ENCODE data around the gene TAAR9.
"Not testable (repeated sequence)": the region's sequence is repeated elsewhere in the genome, so short reads cannot be mapped to it uniquely, and the experiment has no call there.

The TAAR9 gene

DNA sequence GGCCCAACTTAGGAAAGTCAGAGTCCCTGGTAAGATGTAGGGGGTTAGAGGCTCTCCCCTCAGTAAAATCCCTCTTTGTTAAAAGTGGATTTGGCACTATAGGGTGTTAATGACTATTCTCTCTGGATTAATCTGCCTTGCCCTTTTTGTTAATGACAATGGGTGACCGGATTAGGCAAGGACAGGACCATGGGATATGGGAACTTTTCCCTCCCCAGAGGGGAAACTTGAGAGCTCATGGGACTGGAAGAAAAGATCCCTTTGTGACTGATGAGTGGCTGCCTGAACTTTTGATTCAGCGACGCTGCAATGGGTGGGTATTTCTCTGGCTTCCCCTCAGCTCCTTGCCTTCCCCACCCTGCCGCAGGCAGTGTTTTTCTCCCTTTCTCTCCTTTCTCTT, 12.2 kb upstream of the TAAR9 start:
- Histone ChIP-seq H3K4me1 (ENCODE audit: control insufficient read depth, insufficient read depth, low read length) (no peaks in the 10 kb centered on the region), H3K36me3 (ENCODE audit: control insufficient read depth, insufficient read depth, low read length) (no peaks in the 10 kb centered on the region), H3K4me3 (ENCODE audit: low read length) (no peak overlapping the region), H3K27ac (ENCODE audit: low read depth, low read length) (no peak overlapping the region), H3K9ac (ENCODE audit: low read length) (no peak overlapping the region), H3K27me3 (ENCODE audit: control insufficient read depth, insufficient read depth, low read length) (no peaks in the 10 kb centered on the region)

DNA sequence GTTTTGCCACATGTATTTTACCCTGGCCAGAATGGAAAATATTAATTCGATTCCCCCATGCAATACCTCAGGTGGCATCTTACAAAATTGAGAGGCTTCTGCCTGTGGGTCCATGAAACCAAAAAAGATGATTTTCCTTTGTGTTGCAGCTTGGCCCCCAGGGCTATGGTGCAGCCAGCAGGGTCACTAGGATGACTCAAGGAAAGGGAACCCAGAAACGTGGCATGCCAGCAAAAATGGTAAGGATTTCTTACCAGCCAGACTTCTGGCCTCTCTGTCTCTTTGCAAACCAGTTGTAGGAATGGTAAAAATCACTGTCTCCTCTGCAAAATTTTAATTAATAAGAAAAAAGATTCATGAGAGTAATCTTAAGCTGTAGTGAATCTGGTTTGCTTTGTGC, 11.6 kb upstream of the TAAR9 start:
- Histone ChIP-seq H3K36me3 (ENCODE audit: control insufficient read depth, insufficient read depth, low read length) (no peaks in the 10 kb centered on the region), H3K27me3 (ENCODE audit: control insufficient read depth, insufficient read depth, low read length) (no peaks in the 10 kb centered on the region), H3K4me1 (ENCODE audit: control insufficient read depth, insufficient read depth, low read length) (no peaks in the 10 kb centered on the region), H3K9ac (ENCODE audit: low read length) (no peak overlapping the region), H3K4me3 (ENCODE audit: low read length) (no peak overlapping the region), H3K27ac (ENCODE audit: low read depth, low read length) (no peak overlapping the region)

DNA sequence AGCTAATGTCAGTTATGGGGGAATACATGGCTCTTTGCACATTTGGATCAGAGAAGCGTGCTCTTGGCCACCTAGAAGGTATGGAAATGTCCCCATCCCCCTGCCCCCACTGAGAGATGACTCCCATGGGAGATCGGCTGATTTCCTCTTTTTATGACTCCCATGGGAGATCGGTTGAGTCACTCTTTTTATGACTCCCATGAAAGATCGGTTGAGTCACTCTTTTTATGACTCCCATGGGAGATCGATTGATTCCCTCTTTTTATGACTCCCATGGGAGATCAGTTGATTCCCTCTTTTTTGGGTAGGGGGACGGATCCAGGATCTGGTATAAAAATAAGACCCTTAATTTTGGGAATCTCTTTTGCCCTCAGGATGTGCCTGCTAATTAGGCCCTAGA, 10.3 kb upstream of the TAAR9 start:
- no peaks in the 10 kb centered on the region for H3K36me3 ChIP-seq (ENCODE audit: control insufficient read depth, insufficient read depth, low read length)
- no peak overlapping the region for H3K4me3 ChIP-seq (ENCODE audit: low read length)
- no peak overlapping the region for H3K9ac ChIP-seq (ENCODE audit: low read length)
- H3K27me3 ChIP-seq (ENCODE audit: control insufficient read depth, insufficient read depth, low read length): no peaks in the 10 kb centered on the region
- no peak overlapping the region for H3K27ac ChIP-seq (ENCODE audit: low read depth, low read length)
- no peaks in the 10 kb centered on the region for H3K4me1 ChIP-seq (ENCODE audit: control insufficient read depth, insufficient read depth, low read length)

DNA sequence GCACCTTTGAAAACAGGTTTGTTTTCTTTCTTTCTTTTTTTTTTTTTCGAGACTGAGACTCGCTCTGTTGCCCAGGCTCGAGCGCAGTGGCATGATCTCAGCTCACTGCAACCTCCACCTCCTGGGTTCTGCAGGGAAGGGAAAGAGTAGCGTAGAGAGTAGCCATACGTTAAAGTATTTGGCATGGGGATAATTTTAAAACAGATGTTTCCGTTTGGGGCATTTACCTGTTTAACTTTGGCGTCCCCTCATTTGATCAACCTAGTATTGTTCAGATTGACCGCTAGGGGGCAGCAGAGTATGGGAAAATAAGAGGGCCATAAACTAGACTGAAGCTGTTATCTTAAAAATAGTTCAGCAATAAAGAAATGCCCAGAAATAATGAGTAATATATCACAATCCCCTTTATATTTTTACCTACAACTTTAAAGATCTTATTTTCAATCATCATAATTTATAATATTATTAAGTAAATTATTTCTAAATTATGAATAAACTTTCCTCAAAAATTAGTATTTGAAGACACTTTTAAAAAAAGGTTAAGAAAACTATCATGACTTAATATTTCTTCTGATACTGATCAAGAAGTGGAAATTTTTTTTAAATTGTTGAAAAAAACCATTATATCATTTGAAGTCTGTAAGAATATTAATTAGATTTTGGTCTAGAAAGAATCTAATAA, 7.6 kb upstream of the TAAR9 start:
- H3K4me1 ChIP-seq (ENCODE audit: control insufficient read depth, insufficient read depth, low read length): no peaks in the 10 kb centered on the region
- no peaks in the 10 kb centered on the region for H3K36me3 ChIP-seq (ENCODE audit: control insufficient read depth, insufficient read depth, low read length)
- H3K27ac ChIP-seq (ENCODE audit: low read depth, low read length): no peak overlapping the region
- H3K4me3 ChIP-seq (ENCODE audit: low read length): peak overlapping the region; percentile 14
- H3K27me3 ChIP-seq (ENCODE audit: control insufficient read depth, insufficient read depth, low read length): no peaks in the 10 kb centered on the region
- no peak overlapping the region for H3K9ac ChIP-seq (ENCODE audit: low read length)

DNA sequence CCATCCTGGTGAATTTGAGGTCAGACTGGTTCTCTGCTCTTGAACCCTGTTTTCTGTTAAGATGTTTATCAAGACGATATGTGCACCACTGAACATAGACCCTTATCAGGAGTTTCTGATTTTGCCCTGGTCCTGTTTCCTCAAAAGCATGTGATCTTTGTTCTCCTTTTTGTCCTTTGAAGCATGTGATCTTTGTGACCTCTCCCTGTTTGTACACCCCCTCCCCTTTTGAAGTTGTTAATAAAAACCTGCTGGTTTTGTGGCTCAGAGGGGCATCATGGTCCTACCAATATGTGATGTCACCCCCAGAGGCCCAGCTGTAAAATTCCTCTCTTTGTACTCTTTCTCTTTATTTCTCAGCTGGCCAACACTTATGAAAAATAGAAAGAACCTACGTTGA, 3.5 kb upstream of the TAAR9 start:
- H3K36me3 ChIP-seq (ENCODE audit: control insufficient read depth, insufficient read depth, low read length); H3K9ac ChIP-seq (ENCODE audit: low read length); H3K4me1 ChIP-seq (ENCODE audit: control insufficient read depth, insufficient read depth, low read length); H3K27me3 ChIP-seq (ENCODE audit: control insufficient read depth, insufficient read depth, low read length); H3K27ac ChIP-seq (ENCODE audit: low read depth, low read length); H3K4me3 ChIP-seq (ENCODE audit: low read length): not testable (repeated sequence)

DNA sequence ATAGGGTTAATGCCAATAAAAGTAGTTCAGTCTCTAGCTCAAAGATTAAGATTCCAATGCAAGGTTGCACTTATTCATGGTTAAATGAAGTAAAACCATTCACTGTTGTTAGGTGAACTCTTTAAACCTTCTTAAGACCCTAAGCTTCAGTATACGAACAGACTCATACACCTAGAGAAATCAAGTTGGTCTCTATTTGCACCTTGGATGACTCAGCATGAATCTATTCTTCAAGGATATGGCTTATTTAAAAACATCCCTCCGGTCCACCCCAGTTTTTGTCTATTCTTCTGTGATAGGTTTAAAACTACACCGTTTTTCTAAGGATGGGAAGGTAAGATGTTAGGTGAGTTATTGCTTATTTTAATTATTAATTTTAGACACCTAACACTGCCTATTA, 932 bp upstream of the TAAR9 start:
- H3K9ac ChIP-seq (ENCODE audit: low read length): no peak overlapping the region
- no peak overlapping the region for H3K4me3 ChIP-seq (ENCODE audit: low read length)
- H3K4me1 ChIP-seq (ENCODE audit: control insufficient read depth, insufficient read depth, low read length): no peaks in the 10 kb centered on the region
- no peaks in the 10 kb centered on the region for H3K27me3 ChIP-seq (ENCODE audit: control insufficient read depth, insufficient read depth, low read length)
- no peak overlapping the region for H3K27ac ChIP-seq (ENCODE audit: low read depth, low read length)
- no peaks in the 10 kb centered on the region for H3K36me3 ChIP-seq (ENCODE audit: control insufficient read depth, insufficient read depth, low read length)

DNA sequence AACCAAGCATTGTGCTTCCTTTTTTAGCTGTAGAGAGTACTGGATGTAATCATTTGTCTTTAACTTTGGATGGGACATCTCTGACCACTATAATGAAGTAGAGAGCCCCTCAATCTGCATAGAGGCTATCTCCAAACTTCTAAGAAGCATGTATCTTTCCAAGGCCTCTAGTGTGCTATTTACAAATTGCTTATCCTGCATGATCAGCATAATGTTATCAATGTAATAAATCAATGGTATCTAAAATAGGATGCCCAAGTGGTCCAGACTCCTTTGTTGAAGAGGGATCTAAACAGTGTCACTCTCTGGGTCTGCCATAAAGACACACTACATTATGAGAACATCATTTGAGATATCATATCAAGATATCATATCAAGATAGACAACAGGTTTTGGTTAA, 6.7 kb downstream of the TAAR9 start:
- Histone ChIP-seq H3K4me3 (ENCODE audit: low read length) (no peak overlapping the region), H3K36me3 (ENCODE audit: control insufficient read depth, insufficient read depth, low read length) (no peaks in the 10 kb centered on the region), H3K27ac (ENCODE audit: low read depth, low read length) (no peak overlapping the region), H3K4me1 (ENCODE audit: control insufficient read depth, insufficient read depth, low read length) (no peaks in the 10 kb centered on the region), H3K9ac (ENCODE audit: low read length) (no peak overlapping the region), H3K27me3 (ENCODE audit: control insufficient read depth, insufficient read depth, low read length) (no peaks in the 10 kb centered on the region)

DNA sequence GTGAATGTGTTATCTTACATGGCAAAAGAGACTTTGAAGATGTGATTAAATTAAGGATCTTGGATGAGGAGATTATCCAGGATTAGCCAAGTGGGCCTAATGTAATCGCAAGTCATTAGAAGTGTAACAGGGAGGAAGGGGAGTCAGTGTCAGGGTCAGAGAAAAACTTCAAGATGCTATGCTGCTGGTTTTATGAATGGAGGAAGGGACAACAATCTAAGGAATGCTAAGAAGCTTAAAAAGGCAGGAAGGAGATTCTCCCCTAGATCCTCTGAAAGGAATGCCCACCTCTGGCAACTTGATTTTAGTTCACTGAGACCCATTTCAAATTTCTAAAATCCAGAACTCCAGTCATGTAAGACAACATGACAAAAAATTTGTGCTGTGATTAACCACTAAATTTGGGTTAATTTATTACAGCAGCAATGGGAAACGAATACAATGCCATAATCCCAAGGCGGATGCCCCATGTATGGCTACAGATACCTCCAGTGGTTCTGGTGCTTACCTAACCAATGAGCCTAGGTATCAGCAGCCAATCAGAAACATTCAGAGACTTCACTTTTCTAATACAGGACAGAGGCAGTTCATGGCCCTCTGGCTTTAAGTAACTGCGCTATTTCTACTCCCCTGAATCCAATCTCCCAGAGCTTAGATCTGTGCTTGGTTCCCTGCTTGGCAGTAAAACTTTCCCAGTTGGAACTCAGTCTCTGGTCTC, 10.8 kb downstream of the TAAR9 start:
- H3K9ac ChIP-seq (ENCODE audit: low read length): no peak overlapping the region
- no peaks in the 10 kb centered on the region for H3K4me1 ChIP-seq (ENCODE audit: control insufficient read depth, insufficient read depth, low read length)
- H3K27ac ChIP-seq (ENCODE audit: low read depth, low read length): no peak overlapping the region
- no peaks in the 10 kb centered on the region for H3K36me3 ChIP-seq (ENCODE audit: control insufficient read depth, insufficient read depth, low read length)
- H3K4me3 ChIP-seq (ENCODE audit: low read length): no peak overlapping the region
- H3K27me3 ChIP-seq (ENCODE audit: control insufficient read depth, insufficient read depth, low read length): peaks cover 2% of the 10 kb centered on the region

DNA sequence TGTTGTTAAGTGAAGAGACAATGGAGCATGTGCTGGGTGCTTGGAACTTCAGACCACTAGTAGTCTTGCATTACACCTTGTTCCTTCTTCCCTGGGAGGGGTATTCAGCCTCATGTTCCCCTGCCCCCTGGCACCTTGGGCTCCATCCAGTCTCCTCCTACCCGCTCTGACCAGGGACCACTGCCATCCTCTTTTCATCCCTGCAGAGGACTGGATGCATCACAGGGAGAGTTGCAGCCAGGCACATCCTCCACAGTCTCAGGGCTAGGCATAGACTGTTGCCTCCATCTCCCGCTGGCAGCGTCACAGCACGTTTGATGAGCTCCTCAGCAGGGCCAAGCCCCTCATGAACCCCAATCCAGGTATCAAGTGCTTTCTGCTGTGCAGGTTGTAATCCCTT, 13.1 kb downstream of the TAAR9 start:
- H3K27me3 ChIP-seq (ENCODE audit: control insufficient read depth, insufficient read depth, low read length): peaks cover 3% of the 10 kb centered on the region
- H3K27ac ChIP-seq (ENCODE audit: low read depth, low read length): no peak overlapping the region
- no peak overlapping the region for H3K9ac ChIP-seq (ENCODE audit: low read length)
- H3K36me3 ChIP-seq (ENCODE audit: control insufficient read depth, insufficient read depth, low read length): no peaks in the 10 kb centered on the region
- H3K4me3 ChIP-seq (ENCODE audit: low read length): no peak overlapping the region
- no peaks in the 10 kb centered on the region for H3K4me1 ChIP-seq (ENCODE audit: control insufficient read depth, insufficient read depth, low read length)

DNA sequence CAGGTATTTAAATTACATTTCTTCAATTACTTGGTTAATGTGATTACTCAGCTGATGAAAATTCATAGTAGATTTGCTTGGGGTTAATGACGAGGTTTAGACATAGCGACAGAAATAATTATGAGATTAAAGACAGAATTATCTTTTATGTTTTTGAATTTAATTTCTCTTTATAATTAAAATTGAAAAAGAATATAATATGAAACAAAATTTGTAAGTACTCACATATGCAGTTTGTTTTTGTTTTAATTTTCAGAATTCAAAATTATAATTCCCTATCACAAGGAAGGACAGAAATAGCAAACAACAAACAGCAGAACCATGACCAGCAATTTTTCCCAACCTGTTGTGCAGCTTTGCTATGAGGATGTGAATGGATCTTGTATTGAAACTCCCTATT, 14.3 kb downstream of the TAAR9 start, which contains the start of gene TAAR8:
TSS of gene TAAR8 (plus strand) at position 301 of the 400 bp plus-strand sequence. CDS start at position 322, 21 bp downstream.
- Histone ChIP-seq H3K4me1 (ENCODE audit: control insufficient read depth, insufficient read depth, low read length) (no peaks in the 10 kb centered on the region), H3K36me3 (ENCODE audit: control insufficient read depth, insufficient read depth, low read length) (no peaks in the 10 kb centered on the region), H3K27ac (ENCODE audit: low read depth, low read length) (no peak within 1 kb of the TSS), H3K9ac (ENCODE audit: low read length) (no peak within 1 kb of the TSS), H3K4me3 (ENCODE audit: low read length) (no peak within 1 kb of the TSS), H3K27me3 (ENCODE audit: control insufficient read depth, insufficient read depth, low read length) (peaks cover 4% of the 10 kb centered on the region)

DNA sequence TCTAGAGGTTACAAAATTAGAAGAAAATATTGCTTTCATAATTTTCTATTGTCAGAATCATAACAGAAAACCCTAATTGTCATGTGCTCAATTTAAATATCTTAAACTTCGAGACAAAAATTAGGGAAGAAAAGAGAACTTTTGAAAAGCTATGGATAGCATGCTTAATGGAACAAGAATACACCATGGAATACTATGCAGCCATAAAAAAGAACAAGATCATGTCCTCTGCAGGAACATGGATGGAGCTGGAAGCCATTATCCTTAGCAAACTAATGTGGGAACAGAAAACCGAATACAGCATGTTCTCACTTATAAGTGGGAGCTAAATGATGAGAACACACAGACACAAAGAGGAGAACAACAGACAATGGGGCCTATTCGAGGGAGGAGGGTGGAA, 22.0 kb downstream of the TAAR9 start:
- not testable (repeated sequence) for H3K4me1 ChIP-seq (ENCODE audit: control insufficient read depth, insufficient read depth, low read length); H3K9ac ChIP-seq (ENCODE audit: low read length); H3K27me3 ChIP-seq (ENCODE audit: control insufficient read depth, insufficient read depth, low read length); H3K36me3 ChIP-seq (ENCODE audit: control insufficient read depth, insufficient read depth, low read length); H3K4me3 ChIP-seq (ENCODE audit: low read length); H3K27ac ChIP-seq (ENCODE audit: low read depth, low read length)

DNA sequence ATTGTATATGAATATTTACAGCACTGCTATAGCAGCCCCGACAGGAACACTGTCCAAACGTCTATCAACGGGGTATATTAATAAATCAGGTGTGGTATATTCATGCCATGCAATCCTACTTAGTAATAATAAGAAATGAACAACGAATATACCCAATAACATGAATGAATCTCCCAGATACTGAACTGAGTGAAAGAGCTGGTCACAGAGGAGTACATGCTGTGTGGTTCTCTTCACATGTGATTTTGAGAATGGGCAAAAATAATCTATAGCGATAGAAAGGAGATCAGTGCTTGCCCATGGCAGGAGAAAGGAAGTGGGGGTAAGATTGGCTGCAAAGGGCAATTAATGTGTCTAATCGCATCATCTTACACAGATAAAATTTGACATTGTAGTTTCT, 28.3 kb downstream of the TAAR9 start:
- no peak overlapping the region for H3K4me3 ChIP-seq (ENCODE audit: low read length)
- H3K36me3 ChIP-seq (ENCODE audit: control insufficient read depth, insufficient read depth, low read length): no peaks in the 10 kb centered on the region
- H3K27me3 ChIP-seq (ENCODE audit: control insufficient read depth, insufficient read depth, low read length): no peaks in the 10 kb centered on the region
- no peak overlapping the region for H3K9ac ChIP-seq (ENCODE audit: low read length)
- no peak overlapping the region for H3K27ac ChIP-seq (ENCODE audit: low read depth, low read length)
- H3K4me1 ChIP-seq (ENCODE audit: control insufficient read depth, insufficient read depth, low read length): no peaks in the 10 kb centered on the region

DNA sequence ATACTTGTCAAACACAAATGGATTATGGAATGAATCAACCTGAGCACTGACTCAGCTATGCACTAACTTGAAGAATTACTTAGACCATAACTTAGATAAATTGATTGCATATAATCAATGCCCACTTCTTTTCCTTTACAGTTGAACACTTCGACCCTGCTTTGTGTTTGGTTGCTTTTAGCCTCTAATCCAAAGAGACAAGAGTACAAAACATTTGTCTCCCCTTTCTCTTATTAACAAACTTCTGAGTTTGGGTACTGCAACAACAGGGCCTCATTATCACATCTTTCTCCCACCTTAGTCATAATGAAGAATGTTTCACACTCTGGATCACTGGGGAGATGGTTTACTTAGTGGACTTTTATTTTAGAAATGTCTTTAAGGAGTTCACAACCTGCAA, 29.5 kb downstream of the TAAR9 start:
- Histone ChIP-seq H3K27ac (ENCODE audit: low read depth, low read length) (no peak overlapping the region), H3K4me3 (ENCODE audit: low read length) (no peak overlapping the region), H3K36me3 (ENCODE audit: control insufficient read depth, insufficient read depth, low read length) (no peaks in the 10 kb centered on the region), H3K9ac (ENCODE audit: low read length) (no peak overlapping the region), H3K27me3 (ENCODE audit: control insufficient read depth, insufficient read depth, low read length) (no peaks in the 10 kb centered on the region), H3K4me1 (ENCODE audit: control insufficient read depth, insufficient read depth, low read length) (no peaks in the 10 kb centered on the region)

Measured in rectal smooth muscle tissue (tissue), 1 donor.